Cerebellar nuclear complex (tissue), 1 donor: ENCODE data around the gene EVC.
"Not testable (repeated sequence)": the region's sequence is repeated elsewhere in the genome, so short reads cannot be mapped to it uniquely, and the experiment has no call there.

Source experiments
- DNase-seq, 2 experiments: peaks; one replicate each; lab custom pipeline; 2025; lab: John Stamatoyannopoulos, UW

Gene EVC

GRCh38 chr4:5785806-5786680 lies 75.0 kb downstream of the EVC start:
- no peak for DNase-seq

- no peak for DNase-seq
These were observed 76.3 kb downstream of the EVC start for GRCh38 chr4:5787311-5787710.

- no peak for DNase-seq
These were observed 77.1 kb downstream of the EVC start for GRCh38 chr4:5788144-5788543.

GRCh38 chr4:5789141-5789540 lies 78.1 kb downstream of the EVC start:
- DNase-seq: no peak

- DNase-seq: no peak
These were observed 79.5 kb downstream of the EVC start for GRCh38 chr4:5790546-5790857.

- DNase-seq: no peak
These were observed 80.7 kb downstream of the EVC start for GRCh38 chr4:5791654-5792053.

GRCh38 chr4:5793514-5793913 lies 82.5 kb downstream of the EVC start:
- no peak for DNase-seq

GRCh38 chr4:5795580-5795979 lies 84.6 kb downstream of the EVC start:
- DNase-seq: no peak

GRCh38 chr4:5796976-5797375 lies 86.0 kb downstream of the EVC start:
- no peak for DNase-seq

GRCh38 chr4:5797866-5798265 lies 86.9 kb downstream of the EVC start:
- DNase-seq: no peak

- DNase-seq: no peak
These were observed 87.5 kb downstream of the EVC start for GRCh38 chr4:5798462-5798861.

GRCh38 chr4:5798946-5799345 lies 87.9 kb downstream of the EVC start:
- DNase-seq: no peak

- DNase-seq: no peak
These were observed 88.4 kb downstream of the EVC start for GRCh38 chr4:5799406-5799805.

- no peak for DNase-seq
These were observed 89.5 kb downstream of the EVC start for GRCh38 chr4:5800496-5800895.

- DNase-seq: no peak
These were observed 90.7 kb downstream of the EVC start for GRCh38 chr4:5801696-5802095.

- no peak for DNase-seq
These were observed 91.6 kb downstream of the EVC start for GRCh38 chr4:5802565-5802964.

GRCh38 chr4:5804656-5805055 lies 93.7 kb downstream of the EVC start:
- DNase-seq: no peak

GRCh38 chr4:5805270-5805669 lies 94.3 kb downstream of the EVC start:
- no peak for DNase-seq

- DNase-seq: no peak
These were observed 97.2 kb downstream of the EVC start for GRCh38 chr4:5808081-5808741.

GRCh38 chr4:5809216-5809776 lies 98.3 kb downstream of the EVC start:
- DNase-seq: no peak

- no peak for DNase-seq
These were observed 99.2 kb downstream of the EVC start for GRCh38 chr4:5810151-5810550.

- no peak for DNase-seq
These were observed 99.9 kb downstream of the EVC start for GRCh38 chr4:5810770-5811430.

GRCh38 chr4:5812057-5812456 lies 101.1 kb downstream of the EVC start:
- not testable (repeated sequence) for DNase-seq
